Common myeloid progenitor, CD34-positive (primary cell): ENCODE results near the gene CLCN2.

Experiments
- CTCF ChIA-PET: fragments of 350-600 bp; sonication (Branson Sonifier 250); formaldehyde crosslinking; loops from one replicate; lab custom pipeline; 2021; ENCODE audit warnings: antibody characterized with exemption; lab: Charles Lee
- POLR2A ChIA-PET: fragments of 350-600 bp; sonication (Branson Sonifier 250); formaldehyde crosslinking; loops from one replicate; lab custom pipeline; 2021; ENCODE audit warnings: antibody characterized with exemption; lab: Charles Lee
- DNase-seq, 3 donors: peaks; one replicate each; pipeline versions ENCODE4 v3.0.0 to v3.0.0-alpha.2; 2013
- H3K27ac ChIP-seq, 2 experiments: 1 replicate in 1 of 2; 2 replicates in 1 of 2; pipeline ENCODE4 v1.7.0; 2013; ENCODE audit warnings: inconsistent platforms in 2 of 2, low read length in 2 of 2, mild to moderate bottlenecking in 2 of 2, low read depth in 1 of 2, moderate library complexity in 1 of 2; ENCODE audit not compliant: severe bottlenecking in 2 of 2, insufficient read depth in 1 of 2, poor library complexity in 1 of 2
- H3K27me3 ChIP-seq, 5 experiments: replicated peaks in 2 of 5; 1 replicate in 3 of 5; 2 replicates in 2 of 5; pipeline versions ENCODE4 v1.6.1 to v1.7.0; 2013; ENCODE audit warnings: low read length in 4 of 5, mild to moderate bottlenecking in 2 of 5, moderate library complexity in 2 of 5, inconsistent platforms in 1 of 5; ENCODE audit not compliant: insufficient read depth in 5 of 5, control insufficient read depth in 4 of 5
- H3K36me3 ChIP-seq, 4 experiments: 1 replicate in 2 of 4; 2 replicates in 2 of 4; pipeline versions ENCODE4 v1.6.1 to v1.7.0; 2013; ENCODE audit warnings: low read length in 3 of 4, control low read depth in 1 of 4, mild to moderate bottlenecking in 1 of 4; ENCODE audit not compliant: control insufficient read depth in 4 of 4, insufficient read depth in 4 of 4
- H3K4me1 ChIP-seq, 4 experiments: 1 replicate in 3 of 4; 2 replicates in 1 of 4; pipeline versions ENCODE4 v1.6.1 to v1.7.1; 2013; ENCODE audit warnings: low read length in 3 of 4, mild to moderate bottlenecking in 3 of 4, control low read depth in 1 of 4, inconsistent platforms in 1 of 4, moderate library complexity in 1 of 4; ENCODE audit not compliant: control insufficient read depth in 4 of 4, insufficient read depth in 4 of 4; ENCODE audit errors: control extremely low read depth in 1 of 4
- H3K4me3 ChIP-seq, 7 experiments: 1 replicate in 4 of 7; 2 replicates in 3 of 7; pipeline versions ENCODE4 v1.5.1 to v1.7.0; 2013; ENCODE audit warnings: mild to moderate bottlenecking in 7 of 7, low read length in 6 of 7, moderate library complexity in 6 of 7, inconsistent platforms in 2 of 7, low read depth in 2 of 7, control low read depth in 1 of 7; ENCODE audit not compliant: insufficient read depth in 4 of 7, control insufficient read depth in 1 of 7; ENCODE audit errors: extremely low read depth in 1 of 7
- H3K9me3 ChIP-seq, 5 experiments: 1 replicate in 4 of 5; 2 replicates in 1 of 5; pipeline versions ENCODE4 v1.6.1 to v1.7.1; 2013; ENCODE audit warnings: low read length in 4 of 5, mild to moderate bottlenecking in 2 of 5, inconsistent platforms in 1 of 5, low read depth in 1 of 5, moderate library complexity in 1 of 5; ENCODE audit not compliant: control insufficient read depth in 4 of 5, insufficient read depth in 2 of 5; ENCODE audit errors: control extremely low read depth in 1 of 5
- WGBS: methylation state at CpG from one replicate; pipeline ENCODE4 v1.1.5; 2013; ENCODE audit not compliant: insufficient coverage; 5-methylcytosine and 5-hydroxymethylcytosine counted together

Gene CLCN2

GRCh38 chr3:184391266-184391665 is 29.9 kb upstream of the CLCN2 start:
- Histone ChIP-seq H3K4me1 (no peaks in the 10 kb centered on the region), H3K9me3 (no peaks in the 10 kb centered on the region), H3K27me3 (peaks cover 0 to 13% (median 5%) of the 10 kb centered on the region in 5 experiments), H3K4me3 (no peak overlapping the region), H3K27ac (no peak overlapping the region), H3K36me3 (no peaks in the 10 kb centered on the region)
- CTCF ChIA-PET: interaction anchor here (1.2 to 2.1 kb wide), 5 partner anchors 16 to 124 kb away, joined by 3 to 9 read pairs (median 6); no protein-coding TSS in a partner anchor
- DNase-seq: no peak
- POLR2A ChIA-PET: no interaction called here
- WGBS: 93% methylated on average over 2 of the region's 3 CpGs

- DNase-seq: no peak
- no peaks in the 10 kb centered on the region for H3K9me3 ChIP-seq
- no peak overlapping the region for H3K4me3 ChIP-seq
- H3K36me3 ChIP-seq: no peaks in the 10 kb centered on the region
- WGBS: 93% methylated on average over 3 of the region's 5 CpGs
- ChIA-PET CTCF (interaction anchor here (0.9 to 6.7 kb wide), 7 partner anchors 12 to 138 kb away, joined by 3 to 53 read pairs (median 4); partner anchors contain the start of gene THPO), POLR2A (no interaction called here)
- H3K27ac ChIP-seq: no peak overlapping the region
- H3K4me1 ChIP-seq: no peaks in the 10 kb centered on the region
- H3K27me3 ChIP-seq: peaks cover 0 to 13% (median 11%) of the 10 kb centered on the region in 5 experiments
Measured at GRCh38 chr3:184389935-184390528, 28.6 kb upstream of the CLCN2 start.

DNA sequence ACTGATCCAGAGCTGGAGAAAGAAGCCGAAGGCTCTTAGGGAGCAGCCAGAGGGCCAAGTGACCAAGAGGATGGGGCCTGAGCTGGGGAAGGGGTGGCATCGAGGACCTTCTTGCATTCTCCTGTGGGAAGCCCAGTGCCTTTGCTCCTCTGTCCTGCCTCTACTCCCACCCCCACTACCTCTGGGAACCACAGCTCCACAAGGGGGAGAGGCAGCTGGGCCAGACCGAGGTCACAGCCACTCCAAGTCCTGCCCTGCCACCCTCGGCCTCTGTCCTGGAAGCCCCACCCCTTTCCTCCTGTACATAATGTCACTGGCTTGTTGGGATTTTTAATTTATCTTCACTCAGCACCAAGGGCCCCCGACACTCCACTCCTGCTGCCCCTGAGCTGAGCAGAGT is 28.0 kb upstream of the CLCN2 start:
- CTCF ChIA-PET: interaction anchor here (0.8 to 6.7 kb wide), 5 partner anchors 11 to 139 kb away, joined by 3 to 53 read pairs (median 4); partner anchors contain the start of gene THPO
- peaks cover 0 to 13% (median 11%) of the 10 kb centered on the region in 5 experiments for H3K27me3 ChIP-seq

GRCh38 chr3:184388936-184389230 is 27.5 kb upstream of the CLCN2 start:
- WGBS: 93% methylated on average over 7 of the region's 8 CpGs
- ChIA-PET POLR2A (no interaction called here), CTCF (interaction anchor here (0.7 to 6.7 kb wide), 6 partner anchors 10 to 148 kb away, joined by 3 to 53 read pairs (median 3); partner anchors contain the start of gene THPO)
- H3K4me3 ChIP-seq: no peak overlapping the region
- H3K4me1 ChIP-seq: no peaks in the 10 kb centered on the region
- no peaks in the 10 kb centered on the region for H3K36me3 ChIP-seq
- peaks cover 0 to 13% (median 11%) of the 10 kb centered on the region in 5 experiments for H3K27me3 ChIP-seq
- no peak for DNase-seq
- no peak overlapping the region for H3K27ac ChIP-seq
- no peaks in the 10 kb centered on the region for H3K9me3 ChIP-seq

More for the DNA sequence above, 28.0 kb upstream of the CLCN2 start:
- DNase-seq: no peak
- WGBS: no CpG with 5 or more reads among the region's 5 CpGs
- no peaks in the 10 kb centered on the region for H3K4me1 ChIP-seq
- no peaks in the 10 kb centered on the region for H3K36me3 ChIP-seq
- POLR2A ChIA-PET: no interaction called here
- no peak overlapping the region for H3K4me3 ChIP-seq
- H3K27ac ChIP-seq: no peak overlapping the region
- no peaks in the 10 kb centered on the region for H3K9me3 ChIP-seq

DNA sequence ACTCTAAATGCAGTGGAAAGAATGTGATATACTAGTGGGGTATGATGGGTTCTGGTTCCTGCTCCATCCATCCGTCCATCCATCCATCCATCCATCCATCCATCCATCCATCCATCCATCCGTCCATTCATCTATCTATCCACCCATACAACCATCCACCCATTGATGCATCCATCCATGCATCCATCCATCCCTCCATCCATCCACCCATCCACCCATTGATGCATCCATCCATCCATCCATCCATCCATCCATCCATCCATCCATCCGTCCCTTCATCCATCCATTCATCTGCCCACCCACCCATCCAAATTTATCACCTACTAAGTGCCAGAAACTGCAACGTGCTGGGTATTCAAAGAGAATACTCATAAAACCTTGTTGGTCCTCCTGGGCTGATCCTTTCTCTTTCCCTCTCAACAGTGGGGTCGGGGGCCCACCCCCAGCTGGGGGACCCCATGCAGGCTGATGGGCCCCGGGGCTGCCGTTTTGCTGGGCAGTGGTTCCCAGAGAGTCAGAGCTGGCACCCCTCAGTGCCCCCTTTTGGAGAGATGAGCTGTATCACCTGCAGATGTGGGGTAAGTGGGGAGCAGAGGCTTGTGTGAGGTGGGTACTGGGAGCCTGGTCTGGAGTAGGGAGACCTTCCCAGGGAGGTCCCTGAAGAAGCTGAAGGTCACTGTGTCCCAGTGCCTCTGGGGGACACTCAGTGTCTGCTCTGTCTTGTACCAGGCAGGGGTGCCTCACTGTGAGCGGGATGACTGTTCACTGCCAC is 26.9 kb upstream of the CLCN2 start:
- Histone ChIP-seq H3K4me1 (no peaks in the 10 kb centered on the region), H3K36me3 (no peaks in the 10 kb centered on the region), H3K4me3 (no peak overlapping the region), H3K9me3 (no peaks in the 10 kb centered on the region), H3K27ac (no peak overlapping the region), H3K27me3 (peaks cover 0 to 13% (median 11%) of the 10 kb centered on the region in 5 experiments)
- 91% methylated on average over 4 of the region's 8 CpGs for WGBS
- POLR2A ChIA-PET: no interaction called here
- CTCF ChIA-PET: interaction anchor here (0.7 to 6.7 kb wide), 3 partner anchors 14 to 148 kb away, joined by 3 to 53 read pairs (median 3); no protein-coding TSS in a partner anchor
- no peak for DNase-seq

DNA sequence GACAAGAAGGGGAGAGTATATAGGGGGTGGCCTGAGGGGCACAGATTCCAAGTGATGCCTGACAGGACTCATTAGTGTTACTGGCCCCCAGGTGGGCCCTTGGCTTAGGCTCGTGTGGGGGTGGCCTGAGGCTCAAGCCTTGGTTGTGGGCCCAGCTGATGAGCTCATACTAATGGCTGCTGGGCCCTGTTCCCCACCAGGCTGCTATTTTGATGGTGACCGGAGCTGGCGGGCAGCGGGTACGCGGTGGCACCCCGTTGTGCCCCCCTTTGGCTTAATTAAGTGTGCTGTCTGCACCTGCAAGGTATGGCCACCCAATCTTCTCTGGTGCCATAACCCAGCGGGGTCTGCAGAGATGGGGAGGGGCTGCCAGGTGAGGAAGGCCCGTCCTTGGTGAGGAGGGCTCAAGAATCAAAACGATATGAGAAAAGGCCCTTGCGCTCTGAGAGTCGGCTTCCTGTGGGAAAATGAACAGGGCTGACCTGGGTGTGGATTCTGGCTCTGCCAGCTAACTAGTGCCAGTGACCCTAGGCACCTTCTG is 25.8 kb upstream of the CLCN2 start:
- WGBS: 100% methylated on average over 12 of the region's 12 CpGs
- Histone ChIP-seq H3K9me3 (no peaks in the 10 kb centered on the region), H3K4me1 (no peaks in the 10 kb centered on the region), H3K27ac (no peak overlapping the region), H3K4me3 (no peak overlapping the region), H3K36me3 (no peaks in the 10 kb centered on the region), H3K27me3 (peaks cover 0 to 20% (median 11%) of the 10 kb centered on the region in 5 experiments)
- CTCF ChIA-PET: interaction anchor here (6.7 kb wide), 1 partner anchor 13 kb away, joined by 53 read pairs; no protein-coding TSS in a partner anchor
- no peak for DNase-seq
- POLR2A ChIA-PET: no interaction called here
